Activated B cell treated with CpG ODN at 0.5 μM for 24 hours (primary cell): ENCODE results near the gene SORBS1. TPM values are rescaled to one million over a fixed set of nuclear protein-coding genes. Genes with fewer than 3 reads are reported as not detected.

Experiments used
- ATAC-seq: fragments of 200-7000 bp; cut with Tn5 transposase; one replicate; pipeline ENCODE4 v1.10.0; 2021; ENCODE audit warnings: low read depth, mild to moderate bottlenecking, moderate library complexity
- CTCF ChIA-PET: fragments of 350-600 bp; sonication (Branson Sonifier 250); formaldehyde crosslinking; loops from one replicate; lab custom pipeline; 2021; ENCODE audit warnings: antibody characterized with exemption; lab: Charles Lee
- POLR2A ChIA-PET: fragments of 350-600 bp; sonication (Branson Sonifier 250); formaldehyde crosslinking; loops from one replicate; lab custom pipeline; 2021; ENCODE audit warnings: antibody characterized with exemption; lab: Charles Lee
- DNase-seq: peaks from one replicate; pipeline ENCODE4 v3.0.0; 2022
- H3K27ac Mint-ChIP-seq: one replicate; pipeline ENCODE4 v1.8.0; 2020; ENCODE audit warnings: mixed read lengths
- H3K27me3 Mint-ChIP-seq: one replicate; pipeline ENCODE4 v1.8.0; 2021; ENCODE audit warnings: mixed read lengths
- H3K36me3 Mint-ChIP-seq: one replicate; pipeline ENCODE4 v1.8.0; 2021; ENCODE audit warnings: low read depth, mixed read lengths
- H3K4me1 Mint-ChIP-seq: one replicate; pipeline ENCODE4 v1.8.0; 2021; ENCODE audit warnings: mixed read lengths
- H3K4me3 Mint-ChIP-seq: one replicate; pipeline ENCODE4 v1.8.0; 2020; ENCODE audit warnings: mild to moderate bottlenecking, mixed read lengths
- H3K9me3 Mint-ChIP-seq: one replicate; pipeline ENCODE4 v1.8.0; 2020; ENCODE audit warnings: mixed read lengths
- intact Hi-C: fragments of 100-400 bp; cut with micrococcal nuclease; formaldehyde crosslinking; loops from one replicate; pipeline ENCODE4 v1.15.1; 2024
- total RNA-seq: library from RNA; stranded (reverse); gene quantifications from 2 replicates; pipeline ENCODE4 v1.2.3, GENCODE V29; 2022
- TF ChIP-seq, protein P1 (sequence below): fragments of 200-600 bp; IDR thresholded peaks from one replicate; pipeline ENCODE4 v1.8.0; 2022; ENCODE audit warnings: antibody characterized with exemption, mild to moderate bottlenecking

SORBS1 gene
- total RNA-seq, 1 donor from 2014 or later: 0.42 TPM

DNA sequence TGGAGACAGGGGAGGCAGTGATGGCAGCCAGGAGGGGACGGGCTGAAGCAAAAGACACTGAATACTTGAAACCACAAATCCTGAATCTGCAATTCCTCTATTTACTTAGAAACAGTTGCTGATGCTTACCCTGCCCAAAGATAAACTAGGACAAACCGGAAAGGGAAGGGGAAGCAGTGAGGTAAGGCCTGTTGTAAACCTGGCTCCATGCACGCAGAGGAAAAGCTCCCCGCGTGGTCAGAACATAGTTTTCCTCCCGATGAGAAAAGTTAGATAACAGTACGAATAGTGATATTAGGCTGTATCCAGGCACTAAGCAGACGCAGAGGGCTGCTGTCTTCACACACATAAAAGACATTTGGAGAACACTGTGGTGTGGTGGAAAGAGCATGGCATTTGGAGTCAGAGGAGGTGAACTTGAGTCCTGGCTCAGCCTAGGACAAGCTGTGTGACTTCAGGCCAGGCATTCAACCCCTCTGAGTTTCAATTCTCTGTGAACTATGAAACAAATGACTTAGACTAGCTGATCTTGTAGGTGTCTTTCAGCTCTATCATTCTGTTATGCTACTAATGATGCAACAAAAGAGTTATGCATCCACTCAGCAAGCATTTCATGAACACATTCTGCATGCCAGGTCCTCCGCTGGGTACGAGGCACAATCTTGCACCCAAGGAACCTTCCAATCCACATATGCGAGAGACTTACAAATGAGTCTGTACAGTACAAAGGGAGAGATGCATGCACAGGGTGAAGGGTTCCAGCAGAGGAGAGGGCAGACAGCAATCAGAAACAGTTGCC is 80.9 kb downstream of the SORBS1 start:
- no peaks in the 10 kb centered on the region for H3K4me1 Mint-ChIP-seq
- POLR2A ChIA-PET: no interaction called here
- peaks cover 3% of the 10 kb centered on the region for H3K27me3 Mint-ChIP-seq
- no peaks in the 10 kb centered on the region for H3K9me3 Mint-ChIP-seq
- H3K27ac Mint-ChIP-seq: no peak overlapping the region
- DNase-seq: no peak
- intact Hi-C loops: no loop called here
- TF ChIP-seq, protein P1, sequence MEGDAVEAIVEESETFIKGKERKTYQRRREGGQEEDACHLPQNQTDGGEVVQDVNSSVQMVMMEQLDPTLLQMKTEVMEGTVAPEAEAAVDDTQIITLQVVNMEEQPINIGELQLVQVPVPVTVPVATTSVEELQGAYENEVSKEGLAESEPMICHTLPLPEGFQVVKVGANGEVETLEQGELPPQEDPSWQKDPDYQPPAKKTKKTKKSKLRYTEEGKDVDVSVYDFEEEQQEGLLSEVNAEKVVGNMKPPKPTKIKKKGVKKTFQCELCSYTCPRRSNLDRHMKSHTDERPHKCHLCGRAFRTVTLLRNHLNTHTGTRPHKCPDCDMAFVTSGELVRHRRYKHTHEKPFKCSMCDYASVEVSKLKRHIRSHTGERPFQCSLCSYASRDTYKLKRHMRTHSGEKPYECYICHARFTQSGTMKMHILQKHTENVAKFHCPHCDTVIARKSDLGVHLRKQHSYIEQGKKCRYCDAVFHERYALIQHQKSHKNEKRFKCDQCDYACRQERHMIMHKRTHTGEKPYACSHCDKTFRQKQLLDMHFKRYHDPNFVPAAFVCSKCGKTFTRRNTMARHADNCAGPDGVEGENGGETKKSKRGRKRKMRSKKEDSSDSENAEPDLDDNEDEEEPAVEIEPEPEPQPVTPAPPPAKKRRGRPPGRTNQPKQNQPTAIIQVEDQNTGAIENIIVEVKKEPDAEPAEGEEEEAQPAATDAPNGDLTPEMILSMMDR: no peak
- H3K4me3 Mint-ChIP-seq: no peak overlapping the region
- CTCF ChIA-PET: no interaction called here
- no peaks in the 10 kb centered on the region for H3K36me3 Mint-ChIP-seq
- no peak for ATAC-seq

DNA sequence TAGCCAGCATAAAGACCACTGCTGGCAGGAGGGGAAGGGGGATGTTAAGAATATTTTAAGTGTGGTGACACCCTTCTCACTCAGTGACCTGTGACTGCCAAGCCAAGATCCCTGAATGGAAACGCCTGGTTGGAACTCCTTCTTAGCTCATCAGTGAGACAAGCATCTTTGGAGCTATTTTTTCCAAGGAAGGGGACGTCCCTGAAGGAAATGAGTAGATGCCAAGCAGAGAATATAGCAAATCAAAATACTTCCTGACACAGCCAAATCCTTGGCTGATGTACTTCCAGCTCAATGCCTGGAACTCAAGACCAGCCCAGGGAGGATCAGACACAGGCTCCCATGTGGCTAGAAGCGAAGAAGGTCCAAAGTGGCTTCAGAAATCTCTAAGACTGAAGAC is 82.2 kb downstream of the SORBS1 start:
- Mint-ChIP-seq H3K4me1 (no peaks in the 10 kb centered on the region), H3K9me3 (no peaks in the 10 kb centered on the region), H3K4me3 (no peak overlapping the region), H3K36me3 (no peaks in the 10 kb centered on the region), H3K27ac (no peak overlapping the region), H3K27me3 (peaks cover 3% of the 10 kb centered on the region)
- TF ChIP-seq, protein P1: no peak
- DNase-seq (no peak), ATAC-seq (no peak)
- ChIA-PET CTCF (no interaction called here), POLR2A (no interaction called here)
- intact Hi-C loops: no loop called here

DNA sequence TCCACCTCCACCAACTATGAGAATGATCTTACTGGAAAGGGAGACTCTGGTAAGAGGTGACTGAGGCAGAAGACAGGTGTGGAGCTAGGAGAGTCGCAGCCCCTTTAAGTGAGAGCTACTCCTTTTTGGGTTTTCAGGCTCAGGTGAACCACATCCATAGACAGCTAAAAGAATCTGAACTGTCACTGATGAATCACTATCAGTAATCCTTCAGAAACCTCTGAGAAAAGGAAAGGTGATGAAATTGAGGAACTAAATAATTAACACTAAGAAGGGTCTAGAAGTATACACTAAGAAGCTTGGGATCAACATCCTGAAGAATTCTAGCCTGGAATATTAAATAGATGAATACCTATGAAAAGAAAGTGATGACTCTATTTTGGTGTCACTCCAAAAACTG is 83.0 kb downstream of the SORBS1 start:
- Mint-ChIP-seq H3K27me3 (peaks cover 3% of the 10 kb centered on the region), H3K4me3 (no peak overlapping the region), H3K9me3 (no peaks in the 10 kb centered on the region), H3K4me1 (no peaks in the 10 kb centered on the region), H3K36me3 (no peaks in the 10 kb centered on the region), H3K27ac (no peak overlapping the region)
- DNase-seq: no peak
- intact Hi-C loops: no loop called here
- CTCF ChIA-PET: no interaction called here
- POLR2A ChIA-PET: no interaction called here
- TF ChIP-seq, protein P1: no peak
- no peak for ATAC-seq

DNA sequence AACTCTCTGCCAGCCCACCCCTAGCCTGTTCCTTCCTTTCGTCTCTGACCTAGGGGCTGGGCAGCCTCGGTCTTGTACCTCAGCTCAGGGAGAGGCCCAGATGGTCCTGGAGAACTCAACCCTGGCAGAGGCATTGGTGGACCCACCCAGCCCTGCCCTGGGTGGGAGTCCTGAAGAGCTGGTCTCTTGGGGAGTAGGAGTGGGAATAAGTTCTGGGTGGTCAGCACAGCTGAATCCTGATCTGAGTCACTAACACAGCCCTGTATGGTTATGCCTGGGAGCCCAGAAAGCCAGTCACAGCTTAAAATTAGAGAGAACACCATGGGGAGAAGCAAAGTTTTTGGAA is 84.0 kb downstream of the SORBS1 start:
- no peak overlapping the region for H3K4me3 Mint-ChIP-seq
- no peaks in the 10 kb centered on the region for H3K4me1 Mint-ChIP-seq
- TF ChIP-seq, protein P1: no peak
- CTCF ChIA-PET: no interaction called here
- intact Hi-C loops: no loop called here
- no peak overlapping the region for H3K27ac Mint-ChIP-seq
- ATAC-seq: no peak
- H3K27me3 Mint-ChIP-seq: peaks cover 3% of the 10 kb centered on the region
- POLR2A ChIA-PET: no interaction called here
- H3K9me3 Mint-ChIP-seq: no peaks in the 10 kb centered on the region
- H3K36me3 Mint-ChIP-seq: no peaks in the 10 kb centered on the region
- DNase-seq: no peak

DNA sequence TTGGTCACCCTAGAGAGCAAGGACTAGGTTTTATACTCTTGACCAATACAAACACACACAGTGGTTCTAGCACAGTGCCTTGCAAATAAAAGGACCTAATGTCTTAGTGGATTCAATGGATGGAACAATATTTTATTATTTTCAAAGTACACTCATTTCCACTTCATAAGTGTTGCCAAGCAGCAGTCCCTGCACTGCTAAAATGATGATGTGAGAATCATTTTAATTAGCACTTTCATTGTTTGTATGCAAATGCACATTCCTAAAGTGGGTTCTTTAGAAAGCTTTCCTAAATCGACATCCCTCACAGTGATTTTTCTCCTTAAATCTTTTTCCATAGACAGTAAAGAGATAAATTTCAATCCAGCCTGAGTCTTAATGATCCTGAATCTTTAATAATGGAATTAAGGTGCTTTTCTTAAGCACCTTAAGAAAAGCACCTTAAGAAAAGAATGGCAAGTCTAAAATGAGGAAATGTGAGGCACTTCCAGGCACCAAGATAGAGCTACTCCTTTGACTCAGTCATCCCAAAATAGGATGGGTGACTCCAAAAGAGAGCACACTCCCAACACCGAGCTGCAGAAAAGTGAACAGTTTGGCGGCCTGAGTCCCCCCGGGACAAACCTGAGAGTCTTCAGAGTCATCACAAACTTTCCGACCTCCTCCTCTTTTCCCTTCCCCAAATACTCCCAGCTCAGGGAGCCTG is 84.5 kb downstream of the SORBS1 start:
- H3K9me3 Mint-ChIP-seq: no peaks in the 10 kb centered on the region
- ATAC-seq: no peak
- POLR2A ChIA-PET: no interaction called here

More for the DNA sequence above, 84.5 kb downstream of the SORBS1 start:
- TF ChIP-seq, protein P1: no peak
- DNase-seq: no peak
- peaks cover 3% of the 10 kb centered on the region for H3K27me3 Mint-ChIP-seq
- H3K4me3 Mint-ChIP-seq: no peak overlapping the region
- no peaks in the 10 kb centered on the region for H3K36me3 Mint-ChIP-seq
- H3K4me1 Mint-ChIP-seq: no peaks in the 10 kb centered on the region
- intact Hi-C loops: no loop called here
- CTCF ChIA-PET: no interaction called here
- H3K27ac Mint-ChIP-seq: no peak overlapping the region
